Gastrocnemius medialis (tissue), 4 donors: ENCODE data around the gene DBF4. TPM values are rescaled to one million over a fixed set of nuclear protein-coding genes. Genes with fewer than 3 reads are reported as not detected.

Source experiments
- ATAC-seq, 2 donors: fragments of 150-250 bp; one replicate each; pipeline ENCODE4 v1.9.1; 2016
- DNase-seq, 2 donors: peaks; one replicate each; pipeline ENCODE4 v3.0.0-alpha.2; 2019
- H3K27ac ChIP-seq, 4 donors: fragments of 200-600 bp; sonication (generic); 1 replicate in 1 of 4; 2 replicates in 3 of 4; pipeline ENCODE4 v1.5.1; 2016 to 2018; ENCODE audit warnings: mild to moderate bottlenecking in 2 of 4, moderate library complexity in 1 of 4
- H3K27me3 ChIP-seq, 3 donors: fragments of 200-600 bp; sonication (generic) in 2 of 3; 1 replicate in 1 of 3; 2 replicates in 2 of 3; pipeline versions ENCODE4 v1.5.1 to v1.6.0; 2016 to 2019; ENCODE audit warnings: mild to moderate bottlenecking in 1 of 3, moderate library complexity in 1 of 3
- H3K36me3 ChIP-seq, 2 donors: fragments of 200-600 bp; sonication (generic) in 1 of 2; one replicate each; pipeline ENCODE4 v1.5.1; 2017 to 2018
- H3K4me1 ChIP-seq, 2 donors: fragments of 200-600 bp; sonication (generic) in 1 of 2; one replicate each; pipeline ENCODE4 v1.5.1; 2016 to 2017; ENCODE audit warnings: mild to moderate bottlenecking in 2 of 2
- H3K4me3 ChIP-seq, 4 donors: fragments of 200-600 bp; sonication (generic) in 3 of 4; 1 replicate in 1 of 4; 2 replicates in 3 of 4; pipeline ENCODE4 v1.5.1; 2016 to 2019; ENCODE audit warnings: mild to moderate bottlenecking in 2 of 4
- H3K9me3 ChIP-seq, 3 donors: fragments of 200-600 bp; sonication (generic) in 2 of 3; 1 replicate in 1 of 3; 2 replicates in 2 of 3; pipeline ENCODE4 v1.5.1; 2016 to 2019
- CTCF ChIP-seq, 5 experiments: fragments of 450-650 bp in 3 of 5; fragments of 200-600 bp in 2 of 5; sonication (generic) in 2 of 5; IDR thresholded peaks in 4 of 5; conservative IDR thresholded peaks in 1 of 5; 1 replicate in 4 of 5; 2 replicates in 1 of 5; pipeline ENCODE4 v1.5.1; 2016 to 2019; ENCODE audit warnings: antibody characterized with exemption in 5 of 5, mild to moderate bottlenecking in 3 of 5, moderate library complexity in 3 of 5
- POLR2A ChIP-seq, 2 donors: fragments of 450-650 bp; IDR thresholded peaks; one replicate each; pipeline ENCODE4 v1.6.1; 2017; ENCODE audit warnings: antibody characterized with exemption in 2 of 2, mild to moderate bottlenecking in 2 of 2, moderate library complexity in 2 of 2
- in situ Hi-C, 4 donors: fragments of 200-750 bp; cut with MboI; loops; one replicate each; pipeline versions ENCODE4 v1.15.0 to v1.8.0; 2017; ENCODE audit warnings: low sequenced_read_pairs in 4 of 4
- intact Hi-C: fragments of 100-400 bp; cut with DNase I; formaldehyde crosslinking; loops from one replicate; pipeline ENCODE4 v1.15.1; 2023; ENCODE audit warnings: low total_unique reads
- total RNA-seq, 4 donors: library from RNA; depleted of rRNA; stranded (reverse); fragments of >200 nt; gene quantifications; one replicate each; pipeline versions ENCODE4 v1.1.0 to v1.2.3, GENCODE V29; 2016

The DBF4 gene
- total RNA-seq, 4 donors from 2014 or later: 2.2 to 5.9 (median 3.2) TPM

DNA sequence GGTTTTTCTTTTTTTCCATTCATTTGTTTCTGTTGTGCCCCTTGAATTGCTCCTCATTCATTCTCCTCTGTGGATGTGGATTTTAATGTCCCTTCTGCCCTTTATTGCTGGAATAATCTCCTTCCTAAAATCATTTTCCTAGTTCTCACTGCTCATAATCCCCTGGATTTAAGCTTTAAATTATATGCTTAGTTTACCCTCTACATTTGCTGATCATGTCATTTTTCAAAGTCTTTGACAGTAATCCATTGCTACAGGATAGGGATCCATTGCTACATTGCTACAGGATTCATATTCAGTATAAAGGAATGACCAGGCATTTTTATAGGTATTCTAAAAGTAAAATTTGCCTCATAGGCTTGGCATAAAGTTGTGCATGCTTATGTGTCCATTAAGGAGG is 72.1 kb downstream of the DBF4 start:
- in situ Hi-C loops (no loop called here), intact Hi-C loops (no loop called here)
- Histone ChIP-seq H3K4me1 (no peaks in the 10 kb centered on the region), H3K27me3 (no peaks in the 10 kb centered on the region), H3K27ac (no peak overlapping the region), H3K4me3 (no peak overlapping the region), H3K9me3 (no peaks in the 10 kb centered on the region), H3K36me3 (no peaks in the 10 kb centered on the region)
- no peak for TF ChIP-seq POLR2A (IDR thresholded peaks at IDR 0.05)
- no peak for TF ChIP-seq CTCF (IDR thresholded peaks at IDR 0.05 in 4 of 5, conservative IDR thresholded peaks at IDR 0.05 in 1 of 5)
- no peak for ATAC-seq
- no peak for DNase-seq

Other genes with a start within 250 kb of the DBF4 start
- 1 to 10 TPM in 1 of 4 donors, under 1 TPM in 3; 0.15 to 3.4 (median 0.61) TPM for gene RUNDC3B, start 248.1 kb upstream of the DBF4 start, total RNA-seq
- 10 to 100 TPM in 2 of 4 donors, 1 to 10 TPM in 2; 3.2 to 14.8 (median 8.6) TPM for gene SLC25A40, start 133 bp upstream of the DBF4 start, total RNA-seq
- gene ADAM22, start 57.8 kb downstream of the DBF4 start, total RNA-seq: under 1 TPM; 0.07 to 0.31 (median 0.14) TPM